Psoas muscle (tissue), 8 donors: ENCODE data around the gene RACGAP1. TPM values are rescaled to one million over a fixed set of nuclear protein-coding genes. Genes with fewer than 3 reads are reported as not detected.

Experiments
- ATAC-seq, 4 donors: fragments of 200-7000 bp; cut with Tn5 transposase; one replicate each; pipeline ENCODE4 v1.9.1; 2020; ENCODE audit warnings: moderate library complexity in 3 of 4, mild to moderate bottlenecking in 2 of 4
- DNase-seq, 2 donors: peaks; one replicate each; pipeline ENCODE4 v3.0.0-alpha.2; 2020
- H3K27ac ChIP-seq: fragments of 200-600 bp; one replicate; pipeline ENCODE4 v1.8.0; 2022
- H3K27me3 ChIP-seq, 3 donors: fragments of 200-600 bp in 1 of 3; one replicate each; pipeline versions ENCODE4 v1.6.1 to v1.8.0; 2013 to 2022; ENCODE audit warnings: low read length in 2 of 3, mild to moderate bottlenecking in 2 of 3, moderate library complexity in 1 of 3; ENCODE audit not compliant: insufficient read depth in 3 of 3
- H3K36me3 ChIP-seq, 2 donors: fragments of 200-600 bp in 1 of 2; one replicate each; pipeline versions ENCODE4 v1.6.1 to v1.8.0; 2013 to 2022; ENCODE audit warnings: low read depth in 1 of 2, mild to moderate bottlenecking in 1 of 2, moderate library complexity in 1 of 2; ENCODE audit not compliant: insufficient read depth in 1 of 2
- H3K4me1 ChIP-seq: fragments of 200-600 bp; one replicate; pipeline ENCODE4 v1.8.0; 2022
- H3K4me3 ChIP-seq: fragments of 200-600 bp; one replicate; pipeline ENCODE4 v1.8.0; 2022; ENCODE audit warnings: mild to moderate bottlenecking
- H3K9me3 ChIP-seq: fragments of 200-600 bp; one replicate; pipeline ENCODE4 v1.8.0; 2022
- CTCF ChIP-seq: fragments of 200-600 bp; IDR thresholded peaks from one replicate; pipeline ENCODE4 v1.8.0; 2022; ENCODE audit warnings: antibody characterized with exemption
- WGBS, 3 donors: extraction: QIAGEN DNeasy Blood & Tissue Kit; methylation state at CpG; one replicate each; pipeline versions ENCODE4 v1.1.6 to v1.1.7; 2013; 5-methylcytosine and 5-hydroxymethylcytosine counted together
- intact Hi-C, 2 donors: fragments of 100-400 bp; cut with DNase I; formaldehyde crosslinking; loops; one replicate each; pipeline versions ENCODE4 v1.11.0 to v1.14.2; 2022
- polyA plus RNA-seq, 3 donors: library from polyadenylated mRNA; stranded (reverse); fragments of 200-250 nt; gene quantifications; one replicate each; pipeline ENCODE4 v1.2.3, GENCODE V29; 2013
- total RNA-seq, 4 donors: library from RNA; stranded (reverse); fragmentation: NEBNext Ultra II Directional in 2 of 4; extraction: Animal tissue kit (Norgen Biotek cat#: 25700) in 2 of 4; gene quantifications; one replicate each; pipeline versions ENCODE4 v1.2.1 to v1.2.4, GENCODE V29; 2021 to 2023
- donor health status: healthy with polysubstance abuse.
- donor health status: DM: no; HTN: no; CAD: no; lungs with moderate emphysema.
- donor health status: Bipolar disorder and iron deficiency.
- donor health status: healthy.
- donor health status: DM: yes; HTN: yes; CAD: no.
- donor health status: DM: no; HTN: no; CAD: no.
- donor health status: DM: no; HTN: no; CAD: no.
- donor health status: DM: yes; HTN: yes; CAD: no.

Gene RACGAP1
- total and polyA plus RNA-seq, 7 donors = 3.4 to 15.3 (median 5.4) TPM

- no peak for DNase-seq
- no peaks in the 10 kb centered on the region for H3K9me3 ChIP-seq
- H3K27me3 ChIP-seq = no peaks in the 10 kb centered on the region
- H3K27ac ChIP-seq = no peak overlapping the region
- no peak for TF ChIP-seq CTCF
- H3K4me3 ChIP-seq = no peak overlapping the region
- no peaks in the 10 kb centered on the region for H3K36me3 ChIP-seq
- 97 to 100% (median 100%) methylated on average over 1 of the region's 1 CpG for WGBS, 3 donors
- no peak for ATAC-seq
- no peaks in the 10 kb centered on the region for H3K4me1 ChIP-seq
- intact Hi-C loops = no loop called here
Measured at GRCh38 chr12:50022903-50023302, 2.4 kb downstream of the RACGAP1 start.

- Histone ChIP-seq H3K36me3 (no peaks in the 10 kb centered on the region), H3K4me1 (no peaks in the 10 kb centered on the region), H3K9me3 (no peaks in the 10 kb centered on the region), H3K27ac (no peak overlapping the region), H3K4me3 (no peak overlapping the region), H3K27me3 (no peaks in the 10 kb centered on the region)
- no peak for TF ChIP-seq CTCF
- intact Hi-C loops = no loop called here
- WGBS, 3 donors = 28 to 31% (median 31%) methylated on average over 4 of the region's 4 CpGs
- ATAC-seq (no peak), DNase-seq (no peak)
Measured at GRCh38 chr12:50021031-50021430, 4.3 kb downstream of the RACGAP1 start.

GRCh38 chr12:50019524-50019923 is 5.8 kb downstream of the RACGAP1 start:
- no peaks in the 10 kb centered on the region for H3K36me3 ChIP-seq
- ATAC-seq = no peak
- no peaks in the 10 kb centered on the region for H3K4me1 ChIP-seq
- DNase-seq = no peak
- intact Hi-C loops = no loop called here
- 81 to 98% (median 95%) methylated on average over 2 of the region's 2 CpGs for WGBS, 3 donors
- no peaks in the 10 kb centered on the region for H3K9me3 ChIP-seq
- no peaks in the 10 kb centered on the region for H3K27me3 ChIP-seq
- no peak overlapping the region for H3K27ac ChIP-seq
- no peak overlapping the region for H3K4me3 ChIP-seq
- TF ChIP-seq CTCF = no peak

- DNase-seq (no peak), ATAC-seq (no peak)
- no peak for TF ChIP-seq CTCF
- intact Hi-C loops = no loop called here
- Histone ChIP-seq H3K4me3 (no peak overlapping the region), H3K27me3 (no peaks in the 10 kb centered on the region), H3K4me1 (no peaks in the 10 kb centered on the region), H3K36me3 (no peaks in the 10 kb centered on the region), H3K27ac (no peak overlapping the region), H3K9me3 (no peaks in the 10 kb centered on the region)
- WGBS, 3 donors = 96 to 98% (median 96%) methylated on average over 2 of the region's 2 CpGs
Measured at GRCh38 chr12:50018968-50019367, 6.3 kb downstream of the RACGAP1 start.

GRCh38 chr12:50018154-50018553 is 7.1 kb downstream of the RACGAP1 start:
- Histone ChIP-seq H3K4me3 (no peak overlapping the region), H3K27ac (no peak overlapping the region), H3K9me3 (no peaks in the 10 kb centered on the region), H3K36me3 (no peaks in the 10 kb centered on the region), H3K4me1 (no peaks in the 10 kb centered on the region), H3K27me3 (no peaks in the 10 kb centered on the region)
- intact Hi-C loops = no loop called here
- DNase-seq (no peak), ATAC-seq (no peak)
- TF ChIP-seq CTCF = no peak
- 67 to 73% (median 72%) methylated on average over 3 of the region's 3 CpGs for WGBS, 3 donors
